ENCODE measurements around the gene TMEM229B.

The TMEM229B gene

GRCh38 chr14:67423424-67423823 is 65.1 kb downstream of the TMEM229B start:
- no peak for DNase-seq (ENCODE audit: low spot score)

- no peak for DNase-seq (ENCODE audit: low spot score)
Observed at GRCh38 chr14:67421356-67422224, 66.9 kb downstream of the TMEM229B start.
